H1 (cell line): ENCODE results near the gene MYH6. TPM values are rescaled to one million over a fixed set of nuclear protein-coding genes. Genes with fewer than 3 reads are reported as not detected.

Source experiments
- POU5F1 ChIP-seq: IDR thresholded peaks from 2 replicates; pipeline ENCODE4 v1.6.1; 2011; ENCODE audit warnings: low read depth, mild to moderate bottlenecking, low read length, moderate library complexity
- RFX5 ChIP-seq: IDR thresholded peaks from 2 replicates; pipeline ENCODE4 v1.6.1; 2011; ENCODE audit warnings: low read depth, low read length, improper control_type of control experiment, borderline replicate concordance
- polyA plus RNA-seq, 7 experiments: library from polyadenylated mRNA; depleted of rRNA in 3 of 7; stranded (reverse) in 5 of 7; unstranded in 2 of 7; fragments of >200 nt in 5 of 7; fragments of 200-250 nt in 2 of 7; gene quantifications; 1 replicate in 5 of 7; 2 replicates in 1 of 7; 4 replicates in 1 of 7; pipeline versions ENCODE4 v1.2.1 to v1.2.3, GENCODE V29; 2011 to 2013; ENCODE audit warnings: missing spikeins in 2 of 7, mixed read lengths in 2 of 7
- total RNA-seq: library from RNA; stranded (reverse); fragmentation: NEBNext Ultra II Directional; extraction: Animal tissue kit (Norgen Biotek cat#: 25700); gene quantifications from 2 replicates; pipeline ENCODE4 v1.2.1, GENCODE V29; 2021

Gene MYH6
- total and polyA plus RNA-seq, 2 of the 8 experiments (the other 6 are each of a cell fraction or from before 2014, with no cell fraction given), result 0.03 TPM; not detected in 1

DNA sequence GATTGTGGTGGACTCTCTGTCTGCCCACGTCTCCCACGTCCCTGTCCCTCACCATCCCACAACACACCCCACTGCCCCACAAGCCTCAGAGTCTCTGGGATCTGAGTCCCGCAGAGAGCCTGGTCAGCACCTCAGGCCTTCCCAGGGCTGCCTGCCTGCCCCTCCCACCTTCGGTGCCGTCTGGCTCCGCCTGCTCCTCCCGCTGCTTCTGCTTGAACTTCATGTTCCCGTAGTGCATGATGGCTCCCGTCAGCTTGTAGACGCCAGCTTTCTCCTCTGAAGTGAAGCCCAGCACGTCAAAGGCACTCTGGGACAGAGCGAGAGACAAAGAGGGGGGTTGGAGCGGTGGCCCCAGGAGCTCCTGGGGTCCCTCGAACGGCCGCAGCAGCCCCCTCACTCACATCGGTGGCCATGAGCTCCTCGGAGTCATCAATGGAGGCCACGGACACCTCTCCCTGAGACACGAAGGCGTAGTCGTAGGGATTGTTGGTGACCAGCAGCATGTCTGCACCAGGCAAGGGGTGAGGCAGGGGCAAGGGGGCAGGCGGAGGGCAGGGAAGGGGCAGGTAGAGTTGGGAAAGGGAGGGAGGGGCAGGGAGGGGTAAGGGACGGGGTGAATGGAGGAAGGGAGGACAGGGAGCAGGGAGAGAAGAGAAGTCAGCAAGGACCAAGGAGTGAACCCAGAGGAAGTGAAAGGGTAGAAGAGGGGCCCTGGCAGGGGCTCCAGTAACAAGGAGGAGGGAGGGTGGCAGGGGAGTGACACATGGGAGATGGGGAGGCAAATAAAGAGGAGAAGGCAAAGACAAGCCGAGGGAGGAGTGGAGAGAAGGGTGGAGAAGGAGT is 5.6 kb downstream of the MYH6 start (continued):
- no peak for TF ChIP-seq POU5F1
- TF ChIP-seq RFX5, result no peak
